GM03348 (cell line): ENCODE data around the gene FGF23.
"Not testable (repeated sequence)": the region's sequence is repeated elsewhere in the genome, so short reads cannot be mapped to it uniquely, and the experiment has no call there.

Experiments
- DNase-seq: peaks from one replicate; pipeline ENCODE4 v3.0.0; 2012; ENCODE audit warnings: low spot score

The FGF23 gene

GRCh38 chr12:4379405-4379804 is at the start of gene FGF23:
FGF23 (minus strand) TSS chr12:4379712; CDS start chr12:4379582, 130 bp downstream.
- peak; percentile 24 for DNase-seq

- no peak for DNase-seq
Observed at GRCh38 chr12:4424422-4424821, 44.9 kb upstream of the FGF23 start.

GRCh38 chr12:4423528-4424195 is 44.1 kb upstream of the FGF23 start:
- no peak for DNase-seq

- DNase-seq: no peak
Observed at GRCh38 chr12:4422985-4423384, 43.5 kb upstream of the FGF23 start.

GRCh38 chr12:4421590-4422031 is 42.1 kb upstream of the FGF23 start:
- peak; percentile 69 for DNase-seq

- DNase-seq: no peak
Observed at GRCh38 chr12:4420138-4420670, 40.7 kb upstream of the FGF23 start.

GRCh38 chr12:4418913-4419312 is 39.4 kb upstream of the FGF23 start:
- no peak for DNase-seq

- DNase-seq: no peak
Observed at GRCh38 chr12:4417936-4418335, 38.4 kb upstream of the FGF23 start.

- no peak for DNase-seq
Observed at GRCh38 chr12:4417455-4417854, 37.9 kb upstream of the FGF23 start.

GRCh38 chr12:4416276-4416675 is 36.8 kb upstream of the FGF23 start:
- DNase-seq: no peak

GRCh38 chr12:4412465-4412864 is 33.0 kb upstream of the FGF23 start:
- DNase-seq: no peak

GRCh38 chr12:4412056-4412455 is 32.5 kb upstream of the FGF23 start:
- DNase-seq: no peak

- DNase-seq: no peak
Observed at GRCh38 chr12:4407136-4407535, 27.6 kb upstream of the FGF23 start.

GRCh38 chr12:4404877-4405637 is 25.5 kb upstream of the FGF23 start:
- DNase-seq: not testable (repeated sequence)

- no peak for DNase-seq
Observed at GRCh38 chr12:4402996-4403395, 23.5 kb upstream of the FGF23 start.

GRCh38 chr12:4401117-4401516 is 21.6 kb upstream of the FGF23 start:
- DNase-seq: no peak

- no peak for DNase-seq
Observed at GRCh38 chr12:4395818-4396217, 16.3 kb upstream of the FGF23 start.

- DNase-seq: no peak
Observed at GRCh38 chr12:4393211-4393610, 13.7 kb upstream of the FGF23 start.

- no peak for DNase-seq
Observed at GRCh38 chr12:4392223-4392742, 12.8 kb upstream of the FGF23 start.

GRCh38 chr12:4388662-4389061 is 9.2 kb upstream of the FGF23 start:
- DNase-seq: no peak

- no peak for DNase-seq
Observed at GRCh38 chr12:4388032-4388431, 8.5 kb upstream of the FGF23 start.

GRCh38 chr12:4387607-4388006 is 8.1 kb upstream of the FGF23 start:
- no peak for DNase-seq

- no peak for DNase-seq
Observed at GRCh38 chr12:4386801-4387200, 7.3 kb upstream of the FGF23 start.
